Transverse colon (tissue), 4 donors: ENCODE data around the gene KRTAP10-3.

ENCODE experiments used
- CTCF ChIP-seq, 5 experiments: fragments of 200-600 bp in 3 of 5; fragments of 450-650 bp in 2 of 5; sonication (generic) in 3 of 5; IDR thresholded peaks; 1 replicate in 2 of 5; 2 replicates in 3 of 5; pipeline ENCODE4 v1.5.1; 2016 to 2017; ENCODE audit warnings: antibody characterized with exemption in 5 of 5, inconsistent platforms in 3 of 5, mild to moderate bottlenecking in 2 of 5, moderate library complexity in 1 of 5
- EP300 ChIP-seq: sonication (generic); formaldehyde crosslinking; IDR thresholded peaks from one replicate; pipeline ENCODE4 v1.6.1; 2017; ENCODE audit warnings: antibody characterized with exemption, low read depth
- POLR2A ChIP-seq: fragments of 450-650 bp; IDR thresholded peaks from one replicate; pipeline ENCODE4 v1.6.1; 2016; ENCODE audit warnings: antibody characterized with exemption, mild to moderate bottlenecking, moderate library complexity
- POLR2AphosphoS5 ChIP-seq, 3 donors: sonication (generic); formaldehyde crosslinking; IDR thresholded peaks; one replicate each; pipeline ENCODE4 v1.6.1; 2016; ENCODE audit warnings: antibody characterized with exemption in 3 of 3

DNA sequence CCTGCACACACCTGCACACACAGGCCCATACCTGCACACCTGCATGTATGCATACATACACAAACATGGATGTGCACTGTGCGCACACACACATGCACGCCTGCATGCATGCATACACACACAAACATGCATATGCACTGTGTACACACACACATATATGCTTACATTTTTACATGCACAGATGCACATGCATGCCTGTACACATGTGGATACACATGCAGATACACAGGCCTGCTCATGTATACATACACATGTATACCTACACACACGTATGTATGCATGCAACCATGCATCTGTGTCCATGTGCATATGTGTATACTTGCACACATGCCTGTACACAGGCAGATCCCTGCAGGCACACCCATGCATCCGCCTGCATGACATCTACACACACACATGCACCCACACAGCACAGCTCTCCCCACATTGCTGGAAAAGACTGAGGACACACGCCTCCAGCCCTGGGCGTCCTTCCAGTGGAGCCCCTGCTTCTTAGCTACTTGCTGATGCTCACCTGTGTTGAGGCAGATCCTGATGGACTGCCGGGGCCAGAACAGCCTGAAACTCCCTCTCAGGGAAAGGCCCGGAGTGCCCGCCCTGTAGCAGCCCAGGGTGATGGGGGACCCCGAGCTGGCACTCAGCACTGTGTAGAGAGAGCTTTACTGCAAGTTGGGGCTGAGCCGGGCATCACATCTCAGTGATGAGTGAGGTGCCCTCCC lies 47.2 kb downstream of the KRTAP10-3 start:
- no peak for TF ChIP-seq CTCF (IDR thresholded peaks at IDR 0.05)
- no peak for TF ChIP-seq EP300
- TF ChIP-seq POLR2A, result no peak
- TF ChIP-seq POLR2AphosphoS5 (IDR thresholded peaks at IDR 0.05), result no peak
